B cell (primary cell): ENCODE results near the gene PIK3CA. TPM values are rescaled to one million over a fixed set of nuclear protein-coding genes. Genes with fewer than 3 reads are reported as not detected.

Source experiments
- ATAC-seq: fragments of 200-7000 bp; cut with Tn5 transposase; one replicate; pipeline ENCODE4 v1.10.0; 2021; ENCODE audit warnings: low read depth, mild to moderate bottlenecking, moderate number of reproducible peaks, moderate library complexity
- CTCF ChIA-PET: fragments of 350-600 bp; sonication (Branson Sonifier 250); formaldehyde crosslinking; loops from one replicate; lab custom pipeline; 2021; ENCODE audit warnings: antibody characterized with exemption, inconsistent platforms; lab: Charles Lee
- POLR2A ChIA-PET: fragments of 350-600 bp; sonication (Branson Sonifier 250); formaldehyde crosslinking; loops from one replicate; lab custom pipeline; 2021; ENCODE audit warnings: antibody characterized with exemption; lab: Charles Lee
- DNase-seq: peaks from one replicate; pipeline ENCODE4 v3.0.0; 2013
- H2AFZ ChIP-seq: 2 replicates; pipeline ENCODE4 v1.6.1; 2012; ENCODE audit warnings: mild to moderate bottlenecking, low read depth, low read length; ENCODE audit not compliant: insufficient read depth, poor library complexity, severe bottlenecking
- H3K27ac ChIP-seq, 2 donors: 1 replicate in 1 of 2; 2 replicates in 1 of 2; pipeline ENCODE4 v1.5.1; 2012 to 2013; ENCODE audit warnings: low read length in 2 of 2, mild to moderate bottlenecking in 2 of 2, moderate library complexity in 1 of 2
- H3K27me3 ChIP-seq, 4 experiments: fragments of 200-600 bp in 1 of 4; sonication (generic) in 1 of 4; replicated peaks in 1 of 4; 1 replicate in 2 of 4; 2 replicates in 2 of 4; pipeline versions ENCODE4 v1.6.1 to v1.7.0; 2013 to 2016; ENCODE audit warnings: low read length in 3 of 4, mild to moderate bottlenecking in 2 of 4, mixed read lengths in 1 of 4, moderate library complexity in 1 of 4; ENCODE audit not compliant: insufficient read depth in 4 of 4, control insufficient read depth in 3 of 4; ENCODE audit errors: control extremely low read depth in 1 of 4
- H3K36me3 ChIP-seq, 2 experiments: replicated peaks in 1 of 2; 1 replicate in 1 of 2; 2 replicates in 1 of 2; pipeline versions ENCODE4 v1.6.1 to v1.7.1; 2013; ENCODE audit warnings: low read length in 1 of 2; ENCODE audit not compliant: insufficient read depth in 2 of 2, control insufficient read depth in 1 of 2; ENCODE audit errors: control extremely low read depth in 1 of 2, extremely low read depth in 1 of 2
- H3K4me1 ChIP-seq, 2 donors: fragments of 200-600 bp in 1 of 2; sonication (generic) in 1 of 2; 1 replicate in 1 of 2; 2 replicates in 1 of 2; pipeline versions ENCODE4 v1.5.1 to v1.6.1; 2013 to 2017; ENCODE audit warnings: low read length in 2 of 2; ENCODE audit not compliant: control insufficient read depth in 2 of 2, insufficient read depth in 2 of 2
- H3K4me2 ChIP-seq: replicated peaks from 2 replicates; pipeline ENCODE3; 2012; ENCODE audit warnings: mild to moderate bottlenecking, low read depth, low read length; ENCODE audit not compliant: poor library complexity, severe bottlenecking
- H3K4me3 ChIP-seq, 5 experiments: fragments of 200-600 bp in 1 of 5; sonication (generic) in 1 of 5; 1 replicate in 3 of 5; 2 replicates in 2 of 5; pipeline versions ENCODE4 v1.5.1 to v1.7.0; 2011 to 2016; ENCODE audit warnings: low read length in 4 of 5, mild to moderate bottlenecking in 4 of 5, low read depth in 2 of 5, control low read depth in 1 of 5, moderate library complexity in 1 of 5; ENCODE audit not compliant: insufficient read depth in 1 of 5; ENCODE audit errors: control extremely low read depth in 1 of 5, extremely low read depth in 1 of 5
- H3K79me2 ChIP-seq: fragments of 200-600 bp; sonication (generic); one replicate; pipeline ENCODE4 v1.6.0; 2016; ENCODE audit warnings: low read length; ENCODE audit not compliant: control insufficient read depth, insufficient read depth
- H3K9ac ChIP-seq: fragments of 200-600 bp; sonication (generic); 2 replicates; pipeline ENCODE4 v1.6.1; 2017; ENCODE audit warnings: mild to moderate bottlenecking, low read length, moderate library complexity
- H3K9me3 ChIP-seq, 3 donors: one replicate each; pipeline versions ENCODE4 v1.6.1 to v1.7.1; 2013; ENCODE audit warnings: low read length in 2 of 3; ENCODE audit not compliant: control insufficient read depth in 2 of 3, insufficient read depth in 1 of 3; ENCODE audit errors: control extremely low read depth in 1 of 3
- H4K20me1 ChIP-seq: 2 replicates; pipeline ENCODE4 v1.6.0; 2012; ENCODE audit warnings: mild to moderate bottlenecking, low read length; ENCODE audit not compliant: insufficient read depth, control insufficient read depth, poor library complexity, severe bottlenecking
- H3K27ac Mint-ChIP-seq: one replicate; pipeline ENCODE4 v1.8.0; 2021; ENCODE audit warnings: mixed read lengths
- H3K27me3 Mint-ChIP-seq: one replicate; pipeline ENCODE4 v1.8.0; 2021; ENCODE audit warnings: mixed read lengths
- H3K4me1 Mint-ChIP-seq: one replicate; pipeline ENCODE4 v1.8.0; 2021; ENCODE audit warnings: mixed read lengths
- H3K4me3 Mint-ChIP-seq: one replicate; pipeline ENCODE4 v1.8.0; 2021; ENCODE audit warnings: mixed read lengths
- H3K9me3 Mint-ChIP-seq: one replicate; pipeline ENCODE4 v1.8.0; 2022; ENCODE audit warnings: mixed read lengths; ENCODE audit not compliant: insufficient read depth
- EZH2 ChIP-seq: IDR thresholded peaks from 2 replicates; pipeline ENCODE4 v1.6.1; 2012; ENCODE audit warnings: borderline replicate concordance, low read depth, mild to moderate bottlenecking, moderate library complexity, low read length; ENCODE audit not compliant: insufficient read depth, poor library complexity, severe bottlenecking
- WGBS: methylation state at CpG from one replicate; pipeline ENCODE4 v1.1.5; 2013; ENCODE audit warnings: missing lambda C conversion rate; ENCODE audit not compliant: insufficient coverage; 5-methylcytosine and 5-hydroxymethylcytosine counted together
- intact Hi-C: fragments of 100-400 bp; cut with micrococcal nuclease; formaldehyde crosslinking; loops from one replicate; pipeline ENCODE4 v1.10.0; 2022
- polyA plus RNA-seq: library from polyadenylated mRNA; depleted of rRNA; stranded (reverse); fragments of >200 nt; gene quantifications from 2 replicates; pipeline ENCODE4 v1.2.3, GENCODE V29; 2012
- total RNA-seq, 2 donors: library from RNA; stranded (reverse); fragments of 120-200 nt in 1 of 2; gene quantifications; 1 replicate in 1 of 2; 2 replicates in 1 of 2; pipeline versions ENCODE4 v1.2.3 to v1.2.4, GENCODE V29; 2013 to 2022
- TF ChIP-seq, protein P1 (sequence below): fragments of 200-600 bp; IDR thresholded peaks from one replicate; pipeline ENCODE4 v1.8.0; 2022; ENCODE audit warnings: antibody characterized with exemption, mild to moderate bottlenecking

The PIK3CA gene
- total and polyA plus RNA-seq, 2 donors (not counting 1 experiment from before 2014, with no cell fraction given): 6.4 to 61.8 TPM

DNA sequence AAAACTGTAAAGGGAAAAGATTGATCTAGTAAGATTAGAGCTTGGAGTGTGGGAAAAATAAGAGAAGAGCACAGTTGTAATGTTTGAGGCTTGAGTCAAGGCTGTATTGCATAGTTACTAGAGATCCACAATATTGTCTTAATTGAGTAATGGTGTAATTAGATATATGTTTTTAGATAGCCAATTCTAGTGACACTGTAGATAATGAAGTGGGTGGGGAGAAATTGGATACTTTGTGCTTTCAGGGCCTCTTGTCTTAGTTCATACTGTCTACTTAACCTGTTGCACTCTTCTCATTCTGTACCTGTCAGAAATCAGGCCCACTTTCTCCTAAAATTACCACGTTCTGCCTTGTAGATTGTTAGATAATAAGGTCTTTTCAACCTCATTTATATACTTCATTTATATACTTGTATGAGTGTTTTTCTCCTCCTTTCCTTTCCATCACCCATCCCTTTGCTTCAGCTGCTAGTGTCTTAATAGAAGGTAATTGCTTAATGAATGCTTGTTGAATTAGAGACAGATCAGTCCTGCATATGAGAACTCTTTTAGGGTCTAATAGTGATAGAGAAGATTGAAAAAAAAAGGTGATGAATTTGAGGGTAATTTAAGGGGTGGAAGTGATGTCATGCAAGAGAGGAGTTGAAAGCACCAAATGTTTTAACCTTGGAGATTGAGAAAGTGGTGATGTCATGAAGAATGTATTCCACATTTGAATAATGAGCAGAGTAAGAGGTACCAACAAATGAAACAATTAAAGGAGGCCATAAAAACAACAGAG is 32.0 kb downstream of the PIK3CA start:
- Histone ChIP-seq H3K27me3 (no peaks in the 10 kb centered on the region), H3K27ac (no peak overlapping the region), H3K9me3 (no peaks in the 10 kb centered on the region), H3K4me1 (peaks cover 13 to 36% of the 10 kb centered on the region in 2 donors), H4K20me1 (peaks cover 37% of the 10 kb centered on the region), H3K4me2 (peak overlapping the region; percentile 12), H3K4me3 (no peak overlapping the region), H3K79me2 (peaks cover 94% of the 10 kb centered on the region), H3K36me3 (no peaks in the 10 kb centered on the region), H3K9ac (no peak overlapping the region), H2AFZ (no peak overlapping the region)
- no peak for ATAC-seq
- no peaks in the 10 kb centered on the region for H3K27me3 Mint-ChIP-seq
- no peak overlapping the region for H3K27ac Mint-ChIP-seq
- TF ChIP-seq, protein P1, sequence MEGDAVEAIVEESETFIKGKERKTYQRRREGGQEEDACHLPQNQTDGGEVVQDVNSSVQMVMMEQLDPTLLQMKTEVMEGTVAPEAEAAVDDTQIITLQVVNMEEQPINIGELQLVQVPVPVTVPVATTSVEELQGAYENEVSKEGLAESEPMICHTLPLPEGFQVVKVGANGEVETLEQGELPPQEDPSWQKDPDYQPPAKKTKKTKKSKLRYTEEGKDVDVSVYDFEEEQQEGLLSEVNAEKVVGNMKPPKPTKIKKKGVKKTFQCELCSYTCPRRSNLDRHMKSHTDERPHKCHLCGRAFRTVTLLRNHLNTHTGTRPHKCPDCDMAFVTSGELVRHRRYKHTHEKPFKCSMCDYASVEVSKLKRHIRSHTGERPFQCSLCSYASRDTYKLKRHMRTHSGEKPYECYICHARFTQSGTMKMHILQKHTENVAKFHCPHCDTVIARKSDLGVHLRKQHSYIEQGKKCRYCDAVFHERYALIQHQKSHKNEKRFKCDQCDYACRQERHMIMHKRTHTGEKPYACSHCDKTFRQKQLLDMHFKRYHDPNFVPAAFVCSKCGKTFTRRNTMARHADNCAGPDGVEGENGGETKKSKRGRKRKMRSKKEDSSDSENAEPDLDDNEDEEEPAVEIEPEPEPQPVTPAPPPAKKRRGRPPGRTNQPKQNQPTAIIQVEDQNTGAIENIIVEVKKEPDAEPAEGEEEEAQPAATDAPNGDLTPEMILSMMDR: no peak
- no peak for TF ChIP-seq EZH2
- CTCF ChIA-PET: no interaction called here
- WGBS: no CpG with 5 or more reads among the region's 1 CpG
- POLR2A ChIA-PET: interaction anchor here (0.5 kb wide), 1 partner anchor 32 kb away, joined by 3 read pairs; the partner anchor contains the start of gene PIK3CA
- H3K4me1 Mint-ChIP-seq: peaks cover 49% of the 10 kb centered on the region
- no peaks in the 10 kb centered on the region for H3K9me3 Mint-ChIP-seq
- intact Hi-C loops: loop anchor here (2.0 to 5.0 kb wide), 2 partner anchors 17 to 33 kb away; partner anchors contain the start of gene PIK3CA
- no peak overlapping the region for H3K4me3 Mint-ChIP-seq
- no peak for DNase-seq

DNA sequence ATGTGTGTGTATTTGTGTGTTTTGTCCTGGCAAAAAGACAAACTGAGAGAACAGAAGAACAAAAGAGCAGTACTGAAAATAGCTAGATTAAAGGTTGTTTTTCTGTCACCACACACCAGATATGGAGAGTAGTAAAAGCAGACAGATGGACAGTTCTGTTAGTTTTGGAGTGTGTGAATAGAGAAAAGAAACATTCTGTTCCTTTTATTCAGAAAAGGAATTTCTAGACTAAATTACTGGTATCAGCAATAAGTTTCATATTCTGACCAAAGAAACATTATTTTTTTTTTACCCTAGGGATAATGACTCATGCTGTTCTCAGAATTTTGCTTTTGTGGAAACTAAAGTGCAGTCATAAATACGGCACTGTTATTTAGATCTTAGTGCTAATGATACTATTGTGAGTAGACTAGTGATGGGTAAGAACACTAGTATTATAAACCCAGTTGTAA is 32.9 kb downstream of the PIK3CA start:
- peaks cover 94% of the 10 kb centered on the region for H3K79me2 ChIP-seq
- POLR2A ChIA-PET: no interaction called here

More for the DNA sequence above, 32.9 kb downstream of the PIK3CA start:
- H3K4me3 Mint-ChIP-seq: no peak overlapping the region
- no peak overlapping the region for H3K4me3 ChIP-seq
- CTCF ChIA-PET: interaction anchor here (1.0 to 1.2 kb wide), 2 partner anchors 32 to 141 kb away, joined by 3 to 5 read pairs; no protein-coding TSS in a partner anchor
- H4K20me1 ChIP-seq: peaks cover 46% of the 10 kb centered on the region
- H3K27ac ChIP-seq: no peak overlapping the region
- H3K4me1 ChIP-seq: peaks cover 13 to 33% of the 10 kb centered on the region in 2 donors
- peaks cover 47% of the 10 kb centered on the region for H3K4me1 Mint-ChIP-seq
- no peak overlapping the region for H3K9ac ChIP-seq
- no peak for TF ChIP-seq EZH2
- TF ChIP-seq, protein P1: no peak
- no peaks in the 10 kb centered on the region for H3K27me3 Mint-ChIP-seq
- peak; percentile 58 for ATAC-seq
- H3K27ac Mint-ChIP-seq: peak overlapping the region; percentile 46
- H3K27me3 ChIP-seq: no peaks in the 10 kb centered on the region
- no CpG with 5 or more reads among the region's 1 CpG for WGBS
- H3K36me3 ChIP-seq: peaks cover 0 to 1% of the 10 kb centered on the region in 2 experiments
- no peaks in the 10 kb centered on the region for H3K9me3 ChIP-seq
- H3K4me2 ChIP-seq: peak overlapping the region; percentile 9
- H2AFZ ChIP-seq: no peak overlapping the region
- DNase-seq: no peak
- no peaks in the 10 kb centered on the region for H3K9me3 Mint-ChIP-seq
- intact Hi-C loops: loop anchor here (2.0 to 5.0 kb wide), 2 partner anchors 16 to 34 kb away; partner anchors contain the start of gene PIK3CA
